ENCODE measurements around the gene ITGB6. TPM values are rescaled to one million over a fixed set of nuclear protein-coding genes. Genes with fewer than 3 reads are reported as not detected.

The ITGB6 gene
- total RNA-seq, 1 experiment from 2014 or later = 6.9 TPM

DNA sequence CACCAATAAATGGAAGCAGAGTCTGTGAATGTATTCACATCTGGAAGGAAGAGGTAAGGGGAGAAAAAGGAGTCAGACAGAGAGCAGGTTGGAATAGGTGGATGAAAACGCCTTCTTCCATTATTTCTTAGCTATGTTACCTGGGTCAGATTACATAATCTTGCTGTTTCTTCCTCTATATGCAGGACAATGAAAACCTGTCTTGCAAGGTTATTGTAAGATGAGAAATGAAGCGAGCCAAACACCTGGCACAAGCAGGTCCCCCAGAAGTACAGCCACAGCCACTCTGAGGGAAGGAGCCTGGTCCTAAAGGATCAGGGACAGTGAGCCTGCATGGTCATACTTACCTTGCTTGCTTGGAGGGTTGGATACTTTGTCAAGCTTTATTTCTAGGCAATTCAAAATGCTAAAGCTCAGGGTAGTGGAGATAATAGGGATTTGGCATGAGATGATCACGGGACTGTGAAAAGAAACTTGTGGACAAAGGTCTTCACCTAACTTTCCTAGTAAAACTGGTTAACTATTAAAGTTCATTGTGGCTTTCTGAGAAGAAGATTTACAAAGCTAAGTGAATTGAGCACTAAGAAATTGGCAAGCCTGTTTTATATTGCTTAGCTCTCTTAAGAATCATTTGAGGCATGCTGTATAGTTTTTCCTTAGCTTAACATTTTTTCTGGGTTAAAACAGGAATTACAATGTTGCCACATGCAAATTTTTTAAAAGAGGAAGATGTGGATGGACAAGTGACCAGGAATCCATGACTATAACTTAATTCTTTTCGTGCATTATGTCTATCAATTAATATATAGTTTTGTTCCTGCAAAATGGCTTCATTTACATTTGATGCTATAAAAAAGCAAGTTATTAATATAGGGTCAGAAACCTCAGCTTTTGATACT is 121.9 kb downstream of the ITGB6 start:
- intact Hi-C loops (cut with micrococcal nuclease) = no loop called here
- H3K4me3 Mint-ChIP-seq (ENCODE audit: unreplicated experiment) = no peak overlapping the region
- POLR2A ChIA-PET = interaction anchor here (0.7 to 1.8 kb wide), 3 partner anchors 13 to 50 kb away, joined by 3 to 7 read pairs (median 7); partner anchors contain the start of gene PLA2R1
- no peak overlapping the region for H3K27ac Mint-ChIP-seq (ENCODE audit: low read depth, unreplicated experiment)
- no peaks in the 10 kb centered on the region for H3K27me3 Mint-ChIP-seq (ENCODE audit: insufficient read depth, unreplicated experiment)
- CTCF ChIA-PET = interaction anchor here (0.5 to 1.1 kb wide), 3 partner anchors 31 to 985 kb away, joined by 3 to 4 read pairs (median 3); no protein-coding TSS in a partner anchor
- H3K4me1 Mint-ChIP-seq (ENCODE audit: insufficient read depth, unreplicated experiment) = no peaks in the 10 kb centered on the region
- no TSS peak for BruUV-seq (replicated peaks)
- no peaks in the 10 kb centered on the region for H3K36me3 Mint-ChIP-seq (ENCODE audit: insufficient read depth, unreplicated experiment)
- TF ChIP-seq, protein P1, sequence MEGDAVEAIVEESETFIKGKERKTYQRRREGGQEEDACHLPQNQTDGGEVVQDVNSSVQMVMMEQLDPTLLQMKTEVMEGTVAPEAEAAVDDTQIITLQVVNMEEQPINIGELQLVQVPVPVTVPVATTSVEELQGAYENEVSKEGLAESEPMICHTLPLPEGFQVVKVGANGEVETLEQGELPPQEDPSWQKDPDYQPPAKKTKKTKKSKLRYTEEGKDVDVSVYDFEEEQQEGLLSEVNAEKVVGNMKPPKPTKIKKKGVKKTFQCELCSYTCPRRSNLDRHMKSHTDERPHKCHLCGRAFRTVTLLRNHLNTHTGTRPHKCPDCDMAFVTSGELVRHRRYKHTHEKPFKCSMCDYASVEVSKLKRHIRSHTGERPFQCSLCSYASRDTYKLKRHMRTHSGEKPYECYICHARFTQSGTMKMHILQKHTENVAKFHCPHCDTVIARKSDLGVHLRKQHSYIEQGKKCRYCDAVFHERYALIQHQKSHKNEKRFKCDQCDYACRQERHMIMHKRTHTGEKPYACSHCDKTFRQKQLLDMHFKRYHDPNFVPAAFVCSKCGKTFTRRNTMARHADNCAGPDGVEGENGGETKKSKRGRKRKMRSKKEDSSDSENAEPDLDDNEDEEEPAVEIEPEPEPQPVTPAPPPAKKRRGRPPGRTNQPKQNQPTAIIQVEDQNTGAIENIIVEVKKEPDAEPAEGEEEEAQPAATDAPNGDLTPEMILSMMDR (IDR thresholded peaks at IDR 0.05; ENCODE audit: unreplicated experiment) = no peak
- no peak for DNase-seq (ENCODE audit: unreplicated experiment)
- H3K9me3 Mint-ChIP-seq (ENCODE audit: unreplicated experiment) = peaks cover 7% of the 10 kb centered on the region

GRCh38 chr2:160076914-160077313 is 123.2 kb downstream of the ITGB6 start:
- BruUV-seq (replicated peaks) = no TSS peak
- H3K4me1 Mint-ChIP-seq (ENCODE audit: insufficient read depth, unreplicated experiment) = no peaks in the 10 kb centered on the region
- H3K4me3 Mint-ChIP-seq (ENCODE audit: unreplicated experiment) = no peak overlapping the region
- peaks cover 7% of the 10 kb centered on the region for H3K9me3 Mint-ChIP-seq (ENCODE audit: unreplicated experiment)
- TF ChIP-seq, protein P1 (IDR thresholded peaks at IDR 0.05; ENCODE audit: unreplicated experiment) = no peak
- no peak for DNase-seq (ENCODE audit: unreplicated experiment)
- intact Hi-C loops (cut with micrococcal nuclease) = no loop called here
- CTCF ChIA-PET = interaction anchor here (0.5 to 1.9 kb wide), 7 partner anchors 11 to 278 kb away, joined by 3 to 10 read pairs (median 5); no protein-coding TSS in a partner anchor
- no peaks in the 10 kb centered on the region for H3K36me3 Mint-ChIP-seq (ENCODE audit: insufficient read depth, unreplicated experiment)
- H3K27me3 Mint-ChIP-seq (ENCODE audit: insufficient read depth, unreplicated experiment) = no peaks in the 10 kb centered on the region
- POLR2A ChIA-PET = interaction anchor here (1.6 to 2.7 kb wide), 3 partner anchors 14 to 33 kb away, joined by 7 to 19 read pairs (median 7); partner anchors contain the start of gene PLA2R1
- H3K27ac Mint-ChIP-seq (ENCODE audit: low read depth, unreplicated experiment) = peak overlapping the region; percentile 60

GRCh38 chr2:160076241-160076640 is 123.8 kb downstream of the ITGB6 start:
- BruUV-seq (replicated peaks) = no TSS peak
- no peaks in the 10 kb centered on the region for H3K4me1 Mint-ChIP-seq (ENCODE audit: insufficient read depth, unreplicated experiment)
- H3K36me3 Mint-ChIP-seq (ENCODE audit: insufficient read depth, unreplicated experiment) = no peaks in the 10 kb centered on the region
- ChIA-PET CTCF (interaction anchor here (0.6 to 2.8 kb wide), 8 partner anchors 10 to 176 kb away, joined by 3 to 13 read pairs (median 4); no protein-coding TSS in a partner anchor), POLR2A (interaction anchor here (1.1 to 2.7 kb wide), 3 partner anchors 11 to 33 kb away, joined by 4 to 19 read pairs (median 7); no protein-coding TSS in a partner anchor)
- TF ChIP-seq, protein P1 (IDR thresholded peaks at IDR 0.05; ENCODE audit: unreplicated experiment) = no peak
- no peaks in the 10 kb centered on the region for H3K27me3 Mint-ChIP-seq (ENCODE audit: insufficient read depth, unreplicated experiment)
- DNase-seq (ENCODE audit: unreplicated experiment) = no peak
- no peak overlapping the region for H3K4me3 Mint-ChIP-seq (ENCODE audit: unreplicated experiment)
- no peak overlapping the region for H3K27ac Mint-ChIP-seq (ENCODE audit: low read depth, unreplicated experiment)
- intact Hi-C loops (cut with micrococcal nuclease) = no loop called here
- H3K9me3 Mint-ChIP-seq (ENCODE audit: unreplicated experiment) = peaks cover 7% of the 10 kb centered on the region

DNA sequence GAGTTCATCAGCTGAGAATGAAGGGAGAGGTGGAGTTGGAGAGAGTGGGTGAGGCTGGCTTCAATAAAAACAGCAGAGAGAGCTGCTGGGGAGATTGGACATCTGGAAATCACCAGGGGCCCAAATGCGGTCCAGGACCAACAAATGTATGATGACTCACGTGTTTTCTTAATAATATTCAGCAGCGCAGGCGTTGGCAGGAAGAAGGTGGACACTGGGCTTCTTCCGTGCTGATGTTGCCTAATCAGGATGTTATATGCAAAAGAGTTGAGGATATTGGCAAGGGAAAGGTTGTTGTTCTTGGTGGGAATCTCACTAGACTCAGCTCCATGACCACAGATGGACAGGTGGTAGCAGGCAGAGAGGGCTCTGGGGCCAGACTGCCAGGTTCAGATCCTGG is 124.9 kb downstream of the ITGB6 start:
- DNase-seq (ENCODE audit: unreplicated experiment) = peak; percentile 98
- CTCF ChIA-PET = interaction anchor here (0.5 to 2.8 kb wide), 7 partner anchors 11 to 934 kb away, joined by 3 to 13 read pairs (median 4); no protein-coding TSS in a partner anchor
- TF ChIP-seq, protein P1 (IDR thresholded peaks at IDR 0.05; ENCODE audit: unreplicated experiment) = no peak
- H3K4me3 Mint-ChIP-seq (ENCODE audit: unreplicated experiment) = peak overlapping the region; percentile 22
- H3K27me3 Mint-ChIP-seq (ENCODE audit: insufficient read depth, unreplicated experiment) = no peaks in the 10 kb centered on the region
- H3K27ac Mint-ChIP-seq (ENCODE audit: low read depth, unreplicated experiment) = no peak overlapping the region
- BruUV-seq (replicated peaks) = no TSS peak
- H3K9me3 Mint-ChIP-seq (ENCODE audit: unreplicated experiment) = no peaks in the 10 kb centered on the region
- H3K36me3 Mint-ChIP-seq (ENCODE audit: insufficient read depth, unreplicated experiment) = no peaks in the 10 kb centered on the region
- POLR2A ChIA-PET = interaction anchor here (0.6 to 2.7 kb wide), 11 partner anchors 11 to 887 kb away, joined by 3 to 19 read pairs (median 3); partner anchors contain the start of gene PLA2R1
- no peaks in the 10 kb centered on the region for H3K4me1 Mint-ChIP-seq (ENCODE audit: insufficient read depth, unreplicated experiment)
- intact Hi-C loops (cut with micrococcal nuclease) = no loop called here

All from MCF 10A (cell line).